K562 (cell line): Measurements from ENCODE around the gene C1GALT1C1L. TPM values are rescaled to one million over a fixed set of nuclear protein-coding genes. Genes with fewer than 3 reads are reported as not detected.

Experiments used
- ATF7 ChIP-seq: fragments of 450-650 bp; IDR thresholded peaks from 2 replicates; pipeline ENCODE4 v1.7.1; 2014; ENCODE audit warnings: mild to moderate bottlenecking, moderate library complexity
- CBX5 ChIP-seq: IDR thresholded peaks from 2 replicates; pipeline ENCODE4 v1.6.1; 2014; ENCODE audit warnings: low read depth, borderline replicate concordance
- CHD2 ChIP-seq: IDR thresholded peaks from 2 replicates; pipeline ENCODE4 v1.6.1; 2011; ENCODE audit warnings: low read depth, low read length
- COPS2 ChIP-seq: fragments of 450-650 bp; conservative IDR thresholded peaks from 2 replicates; pipeline ENCODE4 v1.6.1; 2016; ENCODE audit warnings: mild to moderate bottlenecking, moderate library complexity
- ERF ChIP-seq: fragments of 450-650 bp; formaldehyde crosslinking; IDR thresholded peaks from 2 replicates; pipeline ENCODE4 v1.4.0; 2020; ENCODE audit warnings: mild to moderate bottlenecking, mixed read lengths
- FOXA3 ChIP-seq, 2 experiments: fragments of 450-650 bp in 1 of 2; sonication (generic) in 1 of 2; formaldehyde crosslinking; IDR thresholded peaks in 1 of 2; conservative IDR thresholded peaks in 1 of 2; 2 replicates each; pipeline versions ENCODE4 v1.4.0 to v1.8.0; 2020 to 2022; ENCODE audit warnings: mild to moderate bottlenecking in 2 of 2, missing genetic modification reagents in 1 of 2
- KLF6 ChIP-seq: fragments of 250-450 bp; sonication (Bioruptor Pico); IDR thresholded peaks from 2 replicates; pipeline ENCODE4 v1.4.0; 2020; ENCODE audit warnings: mild to moderate bottlenecking, moderate library complexity, borderline replicate concordance
- NRF1 ChIP-seq, 2 experiments: fragments of 450-650 bp; IDR thresholded peaks in 1 of 2; conservative IDR thresholded peaks in 1 of 2; 2 replicates each; pipeline ENCODE4 v1.6.1; 2014; ENCODE audit warnings: mild to moderate bottlenecking in 2 of 2
- RBM25 ChIP-seq: fragments of 200-400 bp; formaldehyde crosslinking; IDR thresholded peaks from 2 replicates; pipeline ENCODE4 v1.6.1; 2018; ENCODE audit warnings: low read length, low read depth, moderate library complexity; ENCODE audit not compliant: severe bottlenecking
- SRSF7 ChIP-seq: fragments of 200-400 bp; formaldehyde crosslinking; optimal IDR thresholded peaks from 2 replicates; pipeline ENCODE3; 2017; ENCODE audit warnings: mild to moderate bottlenecking, low read depth, low read length
- U2AF2 ChIP-seq: fragments of 200-400 bp; formaldehyde crosslinking; optimal IDR thresholded peaks from 2 replicates; pipeline ENCODE3; 2017; ENCODE audit warnings: low read depth, mild to moderate bottlenecking, low read length
- ZFX ChIP-seq: sonication (generic); formaldehyde crosslinking; IDR thresholded peaks from 2 replicates; pipeline ENCODE4 v1.8.0; 2022; ENCODE audit warnings: mild to moderate bottlenecking, missing genetic modification reagents, moderate library complexity
- ZNF75A ChIP-seq: fragments of 450-650 bp; formaldehyde crosslinking; IDR thresholded peaks from 2 replicates; pipeline ENCODE4 v1.4.0; 2020; ENCODE audit warnings: mild to moderate bottlenecking
- polyA plus RNA-seq, 8 experiments: library from polyadenylated mRNA; depleted of rRNA in 4 of 8; stranded (reverse) in 5 of 8; unstranded in 3 of 8; fragments of >200 nt; fragmentation: Nextera tagmentation in 2 of 8; fragmentation: Illumina TruSeq in 1 of 8; extraction: Ambion mirVana in 2 of 8; extraction: Trizol in 1 of 8; gene quantifications; 2 replicates each; pipeline versions ENCODE4 v1.2.1 to v1.2.3, GENCODE V29; 2011 to 2014; ENCODE audit warnings: inconsistent platforms in 1 of 8, missing spikeins in 1 of 8
- total RNA-seq, 7 experiments: library from RNA; depleted of rRNA in 6 of 7; stranded (reverse); fragments of >200 nt in 6 of 7; fragmentation: Illumina TruSeq in 2 of 7; extraction: Trizol in 2 of 7; gene quantifications; 2 replicates each; pipeline versions ENCODE4 v1.2.1 to v1.2.3, GENCODE V29; 2011 to 2021; ENCODE audit warnings: low replicate concordance in 1 of 7
- TF ChIP-seq, protein P1 (sequence below): fragments of 200-800 bp; sonication (Bioruptor generic); IDR thresholded peaks from 2 replicates; pipeline ENCODE4 v1.6.1; 2017; ENCODE audit warnings: missing genetic modification characterization, missing compliant biosample characterization
- TF ChIP-seq, protein P2 (sequence below): sonication (generic); formaldehyde crosslinking; IDR thresholded peaks from 2 replicates; pipeline ENCODE4 v1.8.1; 2022; ENCODE audit warnings: missing genetic modification reagents
- TF ChIP-seq, protein P3 (sequence below): sonication (generic); IDR thresholded peaks from 2 replicates; pipeline ENCODE4 v1.6.1; 2016
- TF ChIP-seq, protein P4 (sequence below): sonication (generic); formaldehyde crosslinking; IDR thresholded peaks from 2 replicates; pipeline ENCODE4 v1.8.0; 2022; ENCODE audit warnings: missing genetic modification reagents, mild to moderate bottlenecking, moderate library complexity, borderline replicate concordance
- TF ChIP-seq, protein P5 (sequence below), 2 experiments: fragments of 250-450 bp in 1 of 2; fragments of 450-650 bp in 1 of 2; sonication (Bioruptor Pico) in 1 of 2; IDR thresholded peaks; 2 replicates each; pipeline versions ENCODE4 v1.6.1 to v1.8.0; 2016 to 2021; ENCODE audit warnings: mild to moderate bottlenecking in 2 of 2, moderate library complexity in 2 of 2, missing compliant biosample characterization in 1 of 2, missing genetic modification characterization in 1 of 2

Gene C1GALT1C1L
- total and polyA plus RNA-seq, 9 of the 15 experiments (the other 6 are each of a cell fraction or from before 2014, with no cell fraction given) = 1.0 to 4.4 (median 1.9) TPM

DNA sequence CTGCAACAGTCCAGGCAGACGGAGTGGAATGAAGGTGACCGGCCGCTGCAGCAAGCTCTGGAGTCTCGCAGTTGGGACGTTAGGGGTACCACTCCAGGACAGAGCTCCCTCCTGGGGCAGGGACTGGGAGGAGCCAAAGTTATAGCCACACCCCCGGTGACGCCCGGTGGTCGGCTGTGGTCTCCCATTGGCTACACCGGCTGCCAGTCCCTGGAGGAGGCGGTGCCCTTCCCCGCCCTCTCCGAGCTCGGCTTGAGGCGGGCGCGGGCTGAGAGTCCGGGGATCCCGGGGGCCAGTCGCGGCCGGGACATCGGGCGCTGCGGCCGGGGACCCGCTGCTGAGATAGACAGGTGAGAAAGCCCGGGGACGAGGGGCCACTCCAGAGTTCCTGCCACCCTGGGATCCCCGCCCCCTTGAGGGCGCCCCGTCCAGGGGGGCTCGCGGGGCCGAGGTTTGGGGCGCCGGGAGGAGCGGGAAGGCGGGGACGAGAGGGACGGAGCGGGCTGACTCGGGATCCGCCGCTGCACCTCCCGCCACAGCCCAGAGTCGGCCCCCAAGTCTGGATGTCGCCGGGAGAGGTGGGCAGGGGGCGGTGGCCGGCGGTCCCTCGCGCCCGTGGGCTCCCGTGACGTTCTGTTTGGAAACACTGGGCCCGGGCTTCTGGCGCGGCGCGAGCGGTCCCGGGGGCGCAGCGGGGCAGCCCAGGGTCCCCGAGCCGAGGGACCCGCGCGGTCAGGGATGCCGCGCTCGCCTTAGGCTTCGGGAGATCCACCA is 39.0 kb downstream of the C1GALT1C1L start, which contains the start of gene PLEKHH2 (continued):
- TF ChIP-seq, protein P1, sequence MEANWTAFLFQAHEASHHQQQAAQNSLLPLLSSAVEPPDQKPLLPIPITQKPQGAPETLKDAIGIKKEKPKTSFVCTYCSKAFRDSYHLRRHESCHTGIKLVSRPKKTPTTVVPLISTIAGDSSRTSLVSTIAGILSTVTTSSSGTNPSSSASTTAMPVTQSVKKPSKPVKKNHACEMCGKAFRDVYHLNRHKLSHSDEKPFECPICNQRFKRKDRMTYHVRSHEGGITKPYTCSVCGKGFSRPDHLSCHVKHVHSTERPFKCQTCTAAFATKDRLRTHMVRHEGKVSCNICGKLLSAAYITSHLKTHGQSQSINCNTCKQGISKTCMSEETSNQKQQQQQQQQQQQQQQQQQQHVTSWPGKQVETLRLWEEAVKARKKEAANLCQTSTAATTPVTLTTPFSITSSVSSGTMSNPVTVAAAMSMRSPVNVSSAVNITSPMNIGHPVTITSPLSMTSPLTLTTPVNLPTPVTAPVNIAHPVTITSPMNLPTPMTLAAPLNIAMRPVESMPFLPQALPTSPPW (CRISPR knock-in tag) = peak; percentile 29; the same call in 1 of the 2 replicates
- TF ChIP-seq, protein P2, sequence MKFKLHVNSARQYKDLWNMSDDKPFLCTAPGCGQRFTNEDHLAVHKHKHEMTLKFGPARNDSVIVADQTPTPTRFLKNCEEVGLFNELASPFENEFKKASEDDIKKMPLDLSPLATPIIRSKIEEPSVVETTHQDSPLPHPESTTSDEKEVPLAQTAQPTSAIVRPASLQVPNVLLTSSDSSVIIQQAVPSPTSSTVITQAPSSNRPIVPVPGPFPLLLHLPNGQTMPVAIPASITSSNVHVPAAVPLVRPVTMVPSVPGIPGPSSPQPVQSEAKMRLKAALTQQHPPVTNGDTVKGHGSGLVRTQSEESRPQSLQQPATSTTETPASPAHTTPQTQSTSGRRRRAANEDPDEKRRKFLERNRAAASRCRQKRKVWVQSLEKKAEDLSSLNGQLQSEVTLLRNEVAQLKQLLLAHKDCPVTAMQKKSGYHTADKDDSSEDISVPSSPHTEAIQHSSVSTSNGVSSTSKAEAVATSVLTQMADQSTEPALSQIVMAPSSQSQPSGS (CRISPR knock-in tag) = no peak
- no peak for TF ChIP-seq FOXA3 (CRISPR knock-in tag; conservative IDR thresholded peaks at IDR 0.05 in 1 of 2, IDR thresholded peaks at IDR 0.05 in 1 of 2)
- TF ChIP-seq U2AF2 = no peak
- TF ChIP-seq ZFX (CRISPR knock-in tag) = peak; percentile 73
- no peak for TF ChIP-seq SRSF7
- TF ChIP-seq ATF7 = peak; percentile 40; the same call in 1 of the 2 replicates
- TF ChIP-seq ERF (CRISPR knock-in tag) = no peak
- TF ChIP-seq NRF1 (conservative IDR thresholded peaks at IDR 0.05 in 1 of 2, IDR thresholded peaks at IDR 0.05 in 1 of 2) = peak; percentile 35 to 37; a peak in 2 of 4 replicates
- TF ChIP-seq, protein P3, sequence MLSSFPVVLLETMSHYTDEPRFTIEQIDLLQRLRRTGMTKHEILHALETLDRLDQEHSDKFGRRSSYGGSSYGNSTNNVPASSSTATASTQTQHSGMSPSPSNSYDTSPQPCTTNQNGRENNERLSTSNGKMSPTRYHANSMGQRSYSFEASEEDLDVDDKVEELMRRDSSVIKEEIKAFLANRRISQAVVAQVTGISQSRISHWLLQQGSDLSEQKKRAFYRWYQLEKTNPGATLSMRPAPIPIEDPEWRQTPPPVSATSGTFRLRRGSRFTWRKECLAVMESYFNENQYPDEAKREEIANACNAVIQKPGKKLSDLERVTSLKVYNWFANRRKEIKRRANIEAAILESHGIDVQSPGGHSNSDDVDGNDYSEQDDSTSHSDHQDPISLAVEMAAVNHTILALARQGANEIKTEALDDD = no peak
- peak; percentile 85 for TF ChIP-seq RBM25
- peak; percentile 74 for TF ChIP-seq CHD2
- TF ChIP-seq, protein P4, sequence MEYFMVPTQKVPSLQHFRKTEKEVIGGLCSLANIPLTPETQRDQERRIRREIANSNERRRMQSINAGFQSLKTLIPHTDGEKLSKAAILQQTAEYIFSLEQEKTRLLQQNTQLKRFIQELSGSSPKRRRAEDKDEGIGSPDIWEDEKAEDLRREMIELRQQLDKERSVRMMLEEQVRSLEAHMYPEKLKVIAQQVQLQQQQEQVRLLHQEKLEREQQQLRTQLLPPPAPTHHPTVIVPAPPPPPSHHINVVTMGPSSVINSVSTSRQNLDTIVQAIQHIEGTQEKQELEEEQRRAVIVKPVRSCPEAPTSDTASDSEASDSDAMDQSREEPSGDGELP (CRISPR knock-in tag) = peak; percentile 60; the same call in 1 of the 2 replicates
- no peak for TF ChIP-seq KLF6 (CRISPR knock-in tag)
- TF ChIP-seq, protein P5, sequence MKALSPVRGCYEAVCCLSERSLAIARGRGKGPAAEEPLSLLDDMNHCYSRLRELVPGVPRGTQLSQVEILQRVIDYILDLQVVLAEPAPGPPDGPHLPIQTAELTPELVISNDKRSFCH (CRISPR knock-in tag; IDR thresholded peaks at IDR 0.05) = no peak
- TF ChIP-seq, protein P5 (tag; IDR thresholded peaks at IDR 0.05) = no peak
- TF ChIP-seq ZNF75A (CRISPR knock-in tag) = no peak
- no peak for TF ChIP-seq CBX5
- TF ChIP-seq COPS2 = no peak
